NCI-H524 treated with DMSO at 0.1 percent for 48 hours (cell line): ENCODE results near the gene QSOX1.

Experiments used
- DNase-seq: peaks from one replicate; lab custom pipeline; 2025; lab: John Stamatoyannopoulos, UW

Gene QSOX1

DNA sequence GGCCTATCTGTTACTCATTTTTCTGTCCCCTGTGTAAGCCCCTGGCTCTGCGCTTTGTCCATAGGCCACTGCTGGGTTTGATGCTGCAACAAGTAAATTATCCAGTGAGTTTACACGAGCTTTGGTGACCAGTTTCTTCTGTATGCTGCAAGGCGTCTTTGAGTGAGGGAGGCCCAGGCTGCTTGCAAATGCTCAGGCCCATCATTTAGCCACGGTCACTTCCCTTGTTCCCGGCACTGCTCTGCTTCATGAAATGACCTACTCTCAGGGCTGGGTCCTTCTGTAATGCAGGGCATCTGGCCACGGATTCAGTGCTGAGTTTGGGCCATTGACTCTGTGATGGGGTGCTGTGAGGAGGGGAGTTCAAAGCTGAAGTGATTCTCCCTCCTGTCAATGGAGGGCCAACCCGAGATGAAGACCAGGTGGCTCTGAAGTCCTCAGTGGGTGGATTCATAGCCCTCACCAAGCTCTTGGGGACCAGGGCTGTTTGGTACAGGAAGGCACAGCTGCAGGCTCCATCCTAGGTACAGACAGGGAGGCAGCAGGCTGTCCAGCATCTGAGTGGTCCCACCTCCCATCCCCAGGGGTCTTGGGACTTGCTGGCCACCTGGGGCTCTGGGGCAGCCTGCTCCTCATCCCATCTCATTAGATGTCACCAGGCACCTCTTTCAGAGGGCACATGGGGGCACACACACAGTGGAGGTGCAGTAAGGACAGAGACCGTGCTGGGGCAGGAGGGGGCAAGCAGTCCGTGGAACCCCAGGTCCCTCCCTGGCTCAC lies 97.0 kb downstream of the QSOX1 start:
- DNase-seq = no peak

DNA sequence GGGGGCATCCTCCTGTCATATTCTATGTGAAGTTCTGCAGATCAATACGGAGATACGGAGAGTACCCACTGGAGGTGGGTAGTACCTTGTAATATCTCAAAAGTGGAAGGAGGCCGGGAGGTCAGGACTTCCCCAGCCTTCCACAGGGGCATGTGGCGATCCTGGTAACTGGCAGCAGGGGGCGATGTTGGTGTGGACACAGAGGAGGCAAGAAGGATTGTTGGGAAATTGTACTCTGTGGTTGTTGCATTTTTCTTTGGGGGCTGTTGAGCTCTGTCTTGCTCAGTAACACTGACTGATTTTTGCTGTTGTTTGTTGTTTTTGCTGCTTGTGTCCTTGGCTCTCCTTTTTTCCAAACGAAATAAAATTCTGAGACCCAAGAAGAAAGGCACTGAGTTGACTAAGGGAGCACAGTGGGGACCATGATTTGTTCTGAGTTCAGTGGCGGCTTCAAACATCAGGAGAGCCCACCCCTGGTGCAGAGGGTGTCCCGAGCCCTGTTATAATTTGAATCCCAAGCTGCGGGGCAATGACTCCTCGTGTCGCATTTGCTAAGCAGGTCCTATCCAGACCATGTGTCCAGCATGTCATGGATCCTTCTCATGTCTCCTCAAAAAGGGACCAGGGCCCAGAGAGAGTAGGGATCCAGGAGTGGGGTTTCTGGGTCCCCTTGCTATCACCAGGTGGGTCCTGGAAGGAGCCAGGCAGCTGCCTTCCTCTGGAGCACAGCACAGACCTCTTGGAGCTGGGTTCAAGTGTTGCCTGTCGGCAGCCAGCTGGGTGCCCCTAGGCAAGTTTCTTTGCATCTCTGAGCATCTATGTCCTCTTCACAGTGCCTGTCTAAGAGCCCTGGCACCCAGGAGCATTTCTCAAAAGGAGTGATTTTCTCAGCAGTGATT lies 98.2 kb downstream of the QSOX1 start:
- DNase-seq = no peak
